HG02588 (cell line): ENCODE data around the gene MACIR.
A peak's percentile ranks its signal among the peaks of the same experiment; 100 is the strongest.
"Not testable (repeated sequence)": the region's sequence is repeated elsewhere in the genome, so short reads cannot be mapped to it uniquely, and the experiment has no call there.

Experiments
- ATAC-seq: cut with Tn5 transposase; IDR thresholded peaks from one replicate; pipeline ENCODE4 v1.9.1; 2021; ENCODE audit warnings: mild to moderate bottlenecking, moderate library complexity; ENCODE audit not compliant: unreplicated experiment

Gene MACIR

GRCh38 chr5:103258368-103258956 lies at the start of gene MACIR:
Gene MACIR (plus strand): TSS chr5:103258763. CDS start chr5:103275920, 17,157 bp downstream.
- ATAC-seq = peak; percentile 80

GRCh38 chr5:103209065-103209464 lies 49.5 kb upstream of the MACIR start:
- no peak for ATAC-seq

GRCh38 chr5:103210952-103211351 lies 47.6 kb upstream of the MACIR start:
- no peak for ATAC-seq

DNA sequence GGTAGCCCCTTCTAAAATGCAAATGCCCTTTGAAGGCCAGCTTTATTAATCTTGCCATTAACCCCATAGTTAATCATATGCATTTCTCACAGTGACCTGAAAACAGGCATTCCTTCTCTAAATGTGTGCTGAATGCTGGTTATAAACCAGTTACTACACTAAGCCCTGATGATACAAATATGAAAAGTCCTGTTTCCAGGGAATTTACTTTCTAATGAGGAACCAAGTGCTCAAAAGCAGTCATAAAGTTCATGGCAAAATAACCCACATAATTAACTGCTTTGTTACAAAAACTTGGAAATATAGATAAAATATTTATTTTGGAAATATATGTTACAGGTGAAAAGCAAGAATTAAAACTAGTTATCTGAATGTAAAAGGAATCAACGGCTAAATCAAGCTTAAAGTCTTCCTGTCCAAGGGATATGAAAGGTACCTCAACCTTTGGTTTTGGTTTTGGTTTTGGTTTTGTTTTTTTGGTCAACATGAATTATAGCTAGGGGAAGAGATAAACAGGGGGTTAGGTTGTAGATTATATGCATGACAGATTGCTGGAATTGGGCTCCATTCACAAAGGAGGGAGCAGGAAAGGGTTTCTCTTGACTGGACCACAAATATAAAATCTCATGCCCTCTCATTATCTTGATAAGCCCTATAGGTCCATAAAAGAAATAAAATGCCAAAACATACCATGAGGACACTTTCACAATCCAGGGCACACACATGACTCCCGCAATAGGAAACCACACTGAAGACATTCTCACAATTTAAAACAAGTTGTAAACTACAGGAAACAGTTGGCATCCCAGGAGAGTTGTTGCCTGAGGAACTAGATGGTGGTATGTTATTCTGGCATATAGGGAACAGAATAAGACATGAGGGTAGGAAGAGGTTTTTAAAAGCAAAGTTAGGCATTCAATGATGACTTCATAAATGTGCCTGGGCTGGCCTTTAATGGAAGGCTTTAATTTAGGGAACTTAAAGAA lies 46.7 kb upstream of the MACIR start:
- peak; percentile 86 for ATAC-seq

GRCh38 chr5:103216137-103216536 lies 42.4 kb upstream of the MACIR start:
- no peak for ATAC-seq

DNA sequence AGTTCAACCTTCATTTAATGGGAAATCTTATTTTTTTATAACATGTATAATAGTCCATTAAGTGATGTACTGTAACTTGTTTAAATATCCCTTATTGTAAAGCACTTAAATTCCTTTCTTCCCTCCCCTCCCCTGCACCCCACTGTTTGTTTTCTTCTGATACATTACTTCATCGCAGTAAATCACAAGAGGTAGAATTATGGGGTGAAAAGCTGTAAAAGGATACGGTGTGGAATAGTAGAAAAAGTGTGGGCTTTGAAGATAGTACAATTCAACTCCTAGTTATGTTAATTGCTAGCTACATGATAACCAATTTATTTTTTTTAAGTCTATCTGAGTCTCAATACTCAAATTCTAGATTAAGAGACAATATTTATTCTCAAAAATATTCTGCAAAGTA lies 41.9 kb upstream of the MACIR start:
- no peak for ATAC-seq

- ATAC-seq = no peak
Measured at GRCh38 chr5:103217101-103217500, 41.5 kb upstream of the MACIR start.

DNA sequence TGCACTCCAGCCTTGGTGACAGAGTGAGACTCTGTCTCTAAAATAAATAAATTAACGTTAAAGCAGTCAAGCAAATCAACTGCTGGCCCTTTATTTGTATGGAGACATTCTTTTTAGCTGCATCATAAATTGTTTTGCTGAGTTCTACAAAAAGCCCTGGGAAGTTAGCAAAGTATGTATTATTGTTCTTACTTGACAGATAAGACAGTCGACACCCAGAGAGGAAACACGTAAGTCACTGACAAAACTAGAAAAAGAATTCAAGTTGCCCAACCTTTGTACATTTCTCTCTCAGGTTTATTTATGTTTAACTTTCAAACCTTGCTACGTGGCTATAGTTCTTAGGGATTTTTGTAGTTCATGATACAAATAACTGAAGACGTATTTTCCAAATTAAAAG lies 40.4 kb upstream of the MACIR start:
- no peak for ATAC-seq

- ATAC-seq = not testable (repeated sequence)
Measured at GRCh38 chr5:103219074-103219473, 39.5 kb upstream of the MACIR start.

GRCh38 chr5:103223031-103223955 lies 35.3 kb upstream of the MACIR start:
- ATAC-seq = no peak

GRCh38 chr5:103224118-103224893 lies 34.3 kb upstream of the MACIR start:
- peak; percentile 96 for ATAC-seq

- no peak for ATAC-seq
Measured at GRCh38 chr5:103224894-103225246, 33.7 kb upstream of the MACIR start.

DNA sequence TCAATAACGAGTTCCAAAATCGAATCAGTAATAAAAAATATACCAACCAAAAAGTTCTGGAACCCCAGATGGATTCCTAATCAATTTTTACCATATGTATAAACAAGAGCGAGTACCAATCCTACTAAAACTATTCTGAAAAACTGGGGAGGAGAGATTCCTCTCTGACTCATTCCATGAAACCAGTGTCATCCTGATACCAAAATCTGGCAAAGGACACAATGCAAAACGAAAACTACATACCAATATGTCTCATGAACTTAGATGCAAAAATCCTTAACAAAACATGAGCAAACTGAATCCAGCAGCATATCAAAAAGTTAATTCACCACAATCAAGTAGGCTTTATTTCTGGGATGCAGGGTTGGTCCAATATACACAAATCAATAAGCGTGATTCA lies 30.5 kb upstream of the MACIR start:
- ATAC-seq = no peak

DNA sequence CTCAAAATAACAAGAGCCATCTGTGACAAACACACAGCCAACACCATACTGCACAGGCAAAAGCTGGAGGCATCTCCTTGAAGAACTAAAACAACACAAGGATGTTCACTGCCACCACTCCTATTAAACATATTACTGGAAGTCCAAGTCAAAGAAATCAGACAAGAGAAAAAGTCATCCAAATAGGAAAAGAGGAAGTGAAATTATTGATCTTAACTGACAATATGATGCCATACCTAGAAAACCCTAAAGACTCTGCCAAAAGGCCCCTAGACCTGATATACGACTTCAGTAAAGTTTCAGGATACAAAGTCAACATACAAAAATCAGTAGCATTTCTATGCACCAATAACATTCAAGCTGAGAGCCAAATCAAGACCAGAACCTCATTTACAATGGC lies 30.0 kb upstream of the MACIR start:
- no peak for ATAC-seq

DNA sequence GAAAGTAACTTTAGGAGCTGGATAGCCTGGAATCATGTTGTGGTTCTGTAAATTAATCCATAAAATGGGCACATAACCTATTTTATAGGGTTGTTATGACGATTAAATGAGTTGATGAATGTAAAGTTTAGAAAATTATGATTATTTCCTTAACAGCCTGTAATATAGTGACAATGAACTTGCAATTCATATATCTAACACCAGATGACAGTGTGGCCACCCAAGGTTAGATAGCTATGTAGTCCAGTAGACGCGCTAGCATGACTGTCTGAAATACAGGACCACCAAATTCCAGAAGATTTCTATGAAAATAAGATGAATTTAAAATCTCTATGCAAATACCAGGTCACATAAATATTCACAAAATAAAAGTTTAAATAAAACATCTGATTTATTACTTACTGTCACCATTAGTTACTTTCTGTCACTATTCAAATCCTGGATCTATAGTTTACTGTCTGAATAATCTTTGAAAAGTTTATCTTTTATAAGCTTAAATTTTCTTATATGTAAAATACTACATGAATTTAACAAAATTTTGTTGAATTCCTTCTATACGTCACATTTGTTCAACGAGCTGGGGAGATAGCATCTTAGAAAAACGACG lies 26.1 kb upstream of the MACIR start:
- peak; percentile 83 for ATAC-seq

GRCh38 chr5:103234239-103234975 lies 24.2 kb upstream of the MACIR start:
- ATAC-seq = no peak

- no peak for ATAC-seq
Measured at GRCh38 chr5:103235891-103236290, 22.7 kb upstream of the MACIR start.

DNA sequence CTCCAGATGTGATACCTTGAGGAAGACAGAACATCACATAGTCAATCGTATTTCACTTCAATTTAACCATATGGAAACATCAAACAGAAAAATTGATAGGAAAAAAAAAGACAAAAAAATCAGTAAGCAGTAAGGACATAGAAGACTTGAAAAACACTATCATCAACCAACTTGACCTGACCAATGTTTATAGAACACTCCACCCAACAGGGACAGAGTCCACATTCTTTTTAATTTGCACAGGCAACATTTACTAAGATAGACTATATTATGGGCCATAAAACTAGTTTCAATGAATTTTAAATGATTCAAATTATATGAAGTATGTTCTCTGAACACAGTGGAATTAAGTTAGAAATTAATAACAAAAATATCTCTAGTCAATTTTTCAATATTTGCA lies 20.8 kb upstream of the MACIR start:
- ATAC-seq = no peak

- no peak for ATAC-seq
Measured at GRCh38 chr5:103243665-103244064, 14.9 kb upstream of the MACIR start.
